NCI-H460 (cell line): Measurements from ENCODE around the gene SIK3. TPM values are rescaled to one million over a fixed set of nuclear protein-coding genes. Genes with fewer than 3 reads are reported as not detected.

ENCODE experiments used
- DNase-seq: peaks from one replicate; pipeline ENCODE4 v3.0.0-alpha.2; 2016; ENCODE audit warnings: low read depth; ENCODE audit errors: extremely low read depth
- total RNA-seq: library from RNA; depleted of rRNA; stranded (reverse); fragments of >200 nt; shearing (Covaris generic); gene quantifications from 2 replicates; pipeline ENCODE4 v1.2.3, GENCODE V29; 2014

Gene SIK3
- total RNA-seq, 1 experiment from 2014 or later = 7.0 TPM

DNA sequence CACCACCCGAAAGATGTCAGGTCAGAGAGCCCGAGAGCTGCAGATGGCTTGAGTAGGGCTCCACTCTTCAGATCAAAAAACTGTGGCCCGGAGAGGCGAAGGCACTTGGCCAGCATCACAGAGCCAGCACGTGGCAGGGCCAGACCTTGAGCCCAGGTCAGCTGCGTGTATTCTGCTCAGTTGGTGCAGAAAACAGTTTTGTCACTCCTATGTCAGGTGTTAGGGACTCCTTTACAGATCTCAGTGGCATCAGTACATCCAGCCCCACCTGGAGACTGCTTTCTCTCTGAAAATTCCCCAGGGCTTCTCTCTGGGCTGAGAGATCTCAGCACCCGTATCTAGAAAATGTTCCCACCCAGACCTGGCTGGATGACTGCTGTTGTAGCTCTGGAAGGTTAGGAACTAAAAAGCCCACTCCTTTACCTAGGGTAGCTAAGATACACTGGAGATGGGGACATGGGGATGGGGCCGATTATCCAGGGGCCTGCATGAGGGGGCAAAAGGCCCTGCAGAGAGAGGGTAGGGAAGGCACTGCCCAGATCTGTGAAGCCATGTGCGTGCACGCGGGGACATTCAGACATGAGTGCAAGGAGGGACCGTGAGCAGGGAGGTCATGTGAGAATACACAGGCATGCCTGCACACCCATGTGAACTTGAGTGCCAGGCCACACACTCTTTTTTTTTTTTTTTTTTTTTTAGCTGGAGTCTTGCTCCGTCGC lies 264.3 kb downstream of the SIK3 start:
- DNase-seq = no peak

DNA sequence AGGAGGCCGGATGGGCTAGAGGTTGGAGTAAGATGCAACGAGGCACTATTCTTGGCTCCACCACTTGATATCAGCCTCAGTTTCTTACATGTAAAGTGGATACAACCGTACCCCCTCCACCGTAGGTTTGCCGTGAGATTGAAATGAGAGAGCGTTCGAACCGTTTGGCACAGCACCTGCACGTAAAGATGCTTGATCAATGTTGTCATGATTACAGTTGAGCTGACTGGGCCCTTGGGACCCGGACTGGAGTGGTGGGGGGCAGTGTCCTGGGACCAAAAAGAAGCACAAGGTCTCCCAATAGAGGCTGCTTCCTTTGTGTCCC lies 264.8 kb downstream of the SIK3 start:
- no peak for DNase-seq

DNA sequence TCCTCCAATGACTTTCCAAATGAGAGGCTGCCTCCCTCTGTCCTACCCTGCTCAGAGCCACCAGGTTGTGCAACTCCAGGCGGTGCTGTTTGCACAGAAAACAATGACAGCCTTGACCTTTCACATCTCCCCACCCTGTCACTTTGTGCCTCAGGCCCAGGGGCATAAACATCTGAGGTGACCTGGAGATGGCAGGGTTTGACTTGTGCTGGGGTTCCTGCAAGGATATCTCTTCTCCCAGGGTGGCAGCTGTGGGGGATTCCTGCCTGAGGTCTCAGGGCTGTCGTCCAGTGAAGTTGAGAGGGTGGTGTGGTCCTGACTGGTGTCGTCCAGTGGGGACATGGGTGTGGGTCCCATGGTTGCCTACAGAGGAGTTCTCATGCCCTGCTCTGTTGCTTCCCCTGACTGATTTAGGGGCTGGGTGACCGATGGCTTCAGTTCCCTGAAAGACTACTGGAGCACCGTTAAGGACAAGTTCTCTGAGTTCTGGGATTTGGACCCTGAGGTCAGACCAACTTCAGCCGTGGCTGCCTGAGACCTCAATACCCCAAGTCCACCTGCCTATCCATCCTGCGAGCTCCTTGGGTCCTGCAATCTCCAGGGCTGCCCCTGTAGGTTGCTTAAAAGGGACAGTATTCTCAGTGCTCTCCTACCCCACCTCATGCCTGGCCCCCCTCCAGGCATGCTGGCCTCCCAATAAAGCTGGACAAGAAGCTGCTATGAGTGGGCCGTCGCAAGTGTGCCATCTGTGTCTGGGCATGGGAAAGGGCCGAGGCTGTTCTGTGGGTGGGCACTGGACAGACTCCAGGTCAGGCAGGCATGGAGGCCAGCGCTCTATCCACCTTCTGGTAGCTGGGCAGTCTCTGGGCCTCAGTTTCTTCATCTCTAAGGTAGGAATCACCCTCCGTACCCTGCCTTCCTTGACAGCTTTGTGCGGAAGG lies 265.6 kb downstream of the SIK3 start:
- no peak for DNase-seq

DNA sequence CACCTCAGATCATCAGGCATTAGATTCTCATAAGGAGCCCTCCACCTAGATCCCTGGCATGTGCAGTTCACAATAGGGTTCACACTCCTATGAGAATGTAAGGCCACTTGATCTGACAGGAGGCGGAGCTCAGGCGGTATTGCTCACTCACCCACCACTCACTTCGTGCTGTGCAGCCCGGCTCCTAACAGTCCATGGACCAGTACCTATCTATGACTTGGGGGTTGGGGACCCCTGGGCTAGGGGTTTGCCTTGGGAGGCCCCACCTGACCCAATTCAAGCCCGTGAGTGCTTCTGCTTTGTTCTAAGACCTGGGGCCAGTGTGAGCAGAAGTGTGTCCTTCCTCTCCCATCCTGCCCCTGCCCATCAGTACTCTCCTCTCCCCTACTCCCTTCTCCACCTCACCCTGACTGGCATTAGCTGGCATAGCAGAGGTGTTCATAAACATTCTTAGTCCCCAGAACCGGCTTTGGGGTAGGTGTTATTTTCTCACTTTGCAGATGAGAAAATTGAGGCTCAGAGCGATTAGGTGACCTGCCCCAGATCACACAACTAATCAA lies 266.4 kb downstream of the SIK3 start:
- DNase-seq = no peak

DNA sequence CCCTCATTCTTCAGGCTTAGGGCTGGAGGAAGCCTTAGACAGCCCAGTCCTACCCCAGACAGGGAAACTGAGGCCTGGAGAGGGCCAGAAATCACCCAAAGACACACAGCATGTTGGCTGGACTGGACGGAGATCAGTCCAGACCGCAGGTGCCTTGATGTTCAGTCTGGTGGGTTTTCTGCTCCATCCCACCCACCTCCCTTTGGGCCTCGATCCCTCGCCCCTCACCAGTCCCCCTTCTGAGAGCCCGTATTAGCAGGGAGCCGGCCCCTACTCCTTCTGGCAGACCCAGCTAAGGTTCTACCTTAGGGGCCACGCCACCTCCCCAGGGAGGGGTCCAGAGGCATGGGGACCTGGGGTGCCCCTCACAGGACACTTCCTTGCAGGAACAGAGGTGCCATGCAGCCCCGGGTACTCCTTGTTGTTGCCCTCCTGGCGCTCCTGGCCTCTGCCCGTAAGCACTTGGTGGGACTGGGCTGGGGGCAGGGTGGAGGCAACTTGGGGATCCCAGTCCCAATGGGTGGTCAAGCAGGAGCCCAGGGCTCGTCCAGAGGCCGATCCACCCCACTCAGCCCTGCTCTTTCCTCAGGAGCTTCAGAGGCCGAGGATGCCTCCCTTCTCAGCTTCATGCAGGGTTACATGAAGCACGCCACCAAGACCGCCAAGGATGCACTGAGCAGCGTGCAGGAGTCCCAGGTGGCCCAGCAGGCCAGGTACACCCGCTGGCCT lies 267.9 kb downstream of the SIK3 start:
- no peak for DNase-seq

DNA sequence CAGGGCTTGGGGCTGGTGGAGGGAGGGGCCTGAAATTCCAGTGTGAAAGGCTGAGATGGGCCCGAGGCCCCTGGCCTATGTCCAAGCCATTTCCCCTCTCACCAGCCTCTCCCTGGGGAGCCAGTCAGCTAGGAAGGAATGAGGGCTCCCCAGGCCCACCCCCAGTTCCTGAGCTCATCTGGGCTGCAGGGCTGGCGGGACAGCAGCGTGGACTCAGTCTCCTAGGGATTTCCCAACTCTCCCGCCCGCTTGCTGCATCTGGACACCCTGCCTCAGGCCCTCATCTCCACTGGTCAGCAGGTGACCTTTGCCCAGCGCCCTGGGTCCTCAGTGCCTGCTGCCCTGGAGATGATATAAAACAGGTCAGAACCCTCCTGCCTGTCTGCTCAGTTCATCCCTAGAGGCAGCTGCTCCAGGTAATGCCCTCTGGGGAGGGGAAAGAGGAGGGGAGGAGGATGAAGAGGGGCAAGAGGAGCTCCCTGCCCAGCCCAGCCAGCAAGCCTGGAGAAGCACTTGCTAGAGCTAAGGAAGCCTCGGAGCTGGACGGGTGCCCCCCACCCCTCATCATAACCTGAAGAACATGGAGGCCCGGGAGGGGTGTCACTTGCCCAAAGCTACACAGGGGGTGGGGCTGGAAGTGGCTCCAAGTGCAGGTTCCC lies 268.6 kb downstream of the SIK3 start, which contains the start of gene APOC3:
Gene APOC3, plus strand, starts transcription at position 383 of the 659 bp plus-strand sequence. CDS start 676 bp downstream, outside the sequence.
- DNase-seq = no peak

DNA sequence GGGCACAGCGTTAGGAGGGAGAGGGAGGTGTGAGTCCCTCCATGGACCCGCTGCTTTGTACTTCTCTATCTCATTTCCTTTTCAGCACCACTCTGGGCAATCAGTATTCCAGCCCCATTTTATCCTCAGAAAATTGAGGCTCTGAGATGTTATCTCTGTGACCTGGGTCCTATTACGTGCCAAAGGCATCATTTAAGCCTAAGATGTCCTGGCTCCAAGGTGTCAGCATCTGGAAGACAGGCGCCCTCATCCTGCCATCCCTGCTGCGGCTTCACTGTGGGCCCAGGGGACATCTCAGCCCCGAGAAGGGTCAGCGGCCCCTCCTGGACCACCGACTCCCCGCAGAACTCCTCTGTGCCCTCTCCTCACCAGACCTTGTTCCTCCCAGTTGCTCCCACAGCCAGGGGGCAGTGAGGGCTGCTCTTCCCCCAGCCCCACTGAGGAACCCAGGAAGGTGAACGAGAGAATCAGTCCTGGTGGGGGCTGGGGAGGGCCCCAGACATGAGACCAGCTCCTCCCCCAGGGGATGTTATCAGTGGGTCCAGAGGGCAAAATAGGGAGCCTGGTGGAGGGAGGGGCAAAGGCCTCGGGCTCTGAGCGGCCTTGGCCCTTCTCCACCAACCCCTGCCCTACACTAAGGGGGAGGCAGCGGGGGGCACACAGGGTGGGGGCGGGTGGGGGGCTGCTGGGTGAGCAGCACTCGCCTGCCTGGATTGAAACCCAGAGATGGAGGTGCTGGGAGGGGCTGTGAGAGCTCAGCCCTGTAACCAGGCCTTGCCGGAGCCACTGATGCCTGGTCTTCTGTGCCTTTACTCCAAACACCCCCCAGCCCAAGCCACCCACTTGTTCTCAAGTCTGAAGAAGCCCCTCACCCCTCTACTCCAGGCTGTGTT lies 269.4 kb downstream of the SIK3 start:
- DNase-seq = no peak

DNA sequence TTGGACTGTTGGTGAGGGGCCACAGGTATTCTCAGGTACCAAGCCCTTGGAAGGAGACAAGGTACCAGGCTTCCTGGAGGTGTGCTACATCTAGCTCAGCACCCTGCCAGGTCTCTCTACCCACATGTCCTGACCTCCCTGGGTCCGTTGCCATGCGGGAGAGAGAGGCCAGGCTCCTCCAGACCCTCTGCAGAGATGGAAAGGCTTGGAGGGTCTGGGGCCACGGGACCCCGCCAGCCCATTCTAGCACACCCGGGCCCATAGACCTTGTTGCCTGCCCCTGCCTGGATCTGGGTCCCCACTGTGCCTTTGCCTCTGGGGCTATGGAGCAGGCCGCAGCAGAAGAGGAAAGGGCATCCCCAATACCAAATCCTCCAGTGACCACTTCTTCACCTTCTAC lies 270.8 kb downstream of the SIK3 start:
- no peak for DNase-seq

DNA sequence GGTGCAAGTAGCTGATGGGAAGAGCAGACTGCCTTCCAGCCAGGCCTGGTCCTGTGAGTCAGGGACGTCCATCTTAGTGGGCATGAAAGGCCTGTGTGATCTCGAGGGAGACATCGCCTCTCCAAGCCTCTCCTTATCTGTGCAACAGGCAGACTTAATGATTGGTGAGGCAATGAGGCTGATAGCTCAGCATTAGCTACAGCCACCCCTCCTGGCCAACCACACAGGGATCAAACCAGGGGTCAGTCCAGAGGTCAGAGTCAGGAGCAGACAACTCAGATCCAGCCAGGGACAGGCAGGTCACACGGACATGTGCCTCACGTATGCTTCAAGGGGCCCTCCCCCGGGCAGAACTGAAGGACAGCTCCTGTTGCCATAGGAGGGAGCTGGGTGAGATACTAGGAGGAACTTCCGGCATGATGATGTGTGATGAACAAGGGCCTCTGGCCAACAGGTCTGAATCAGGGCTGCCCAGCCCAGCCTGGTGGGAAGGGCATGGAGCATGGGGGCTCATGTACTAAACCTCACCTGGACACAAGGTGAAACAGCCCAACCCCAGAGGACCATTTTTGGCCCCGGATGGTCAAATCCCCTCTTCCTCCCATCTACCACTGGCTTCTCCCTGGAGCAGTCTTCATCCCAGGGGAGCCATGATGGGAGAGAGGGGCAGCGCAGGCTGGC lies 271.3 kb downstream of the SIK3 start:
- no peak for DNase-seq

DNA sequence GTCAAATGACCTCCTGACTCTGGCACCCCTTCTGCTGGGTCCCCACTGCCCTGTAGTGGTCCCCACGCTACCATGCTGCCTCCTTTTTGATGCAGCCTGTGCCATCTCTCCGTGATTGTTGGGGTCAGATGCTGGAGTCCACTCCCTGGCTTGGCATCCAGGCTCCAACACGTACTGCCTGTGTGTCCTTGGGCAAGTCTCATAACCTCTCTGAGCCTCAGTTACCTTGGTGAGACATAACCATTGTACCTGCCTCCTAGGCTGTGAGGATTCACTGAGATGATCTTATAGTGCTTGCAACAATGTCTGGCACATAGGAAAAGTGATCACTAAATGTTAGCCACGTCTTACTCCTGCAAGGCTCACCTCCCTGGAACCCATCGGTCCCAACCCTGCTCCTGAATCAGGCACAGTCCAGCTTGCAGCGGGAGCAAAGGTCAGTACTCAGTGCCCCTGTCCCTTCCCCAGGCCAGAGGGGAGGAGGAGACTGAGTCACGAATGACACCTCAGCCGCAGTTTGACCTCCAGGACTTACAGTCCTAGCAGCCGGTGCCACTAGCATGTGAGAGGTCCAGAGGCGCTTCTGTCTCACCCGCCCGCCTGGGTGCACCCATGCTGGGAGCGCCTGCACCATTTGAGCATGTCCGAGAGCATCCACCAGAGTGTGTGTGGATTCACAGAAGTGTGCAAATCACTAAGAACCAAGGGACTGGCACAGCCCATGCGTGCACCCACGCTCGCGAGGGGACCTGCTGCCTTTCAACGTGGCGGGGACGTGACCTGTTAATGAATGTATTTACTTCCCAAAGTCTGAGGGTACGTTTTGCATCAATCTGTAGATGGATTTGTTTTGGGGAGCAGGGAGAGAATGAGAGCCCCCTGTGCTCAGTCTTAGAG lies 272.1 kb downstream of the SIK3 start:
- DNase-seq = no peak

DNA sequence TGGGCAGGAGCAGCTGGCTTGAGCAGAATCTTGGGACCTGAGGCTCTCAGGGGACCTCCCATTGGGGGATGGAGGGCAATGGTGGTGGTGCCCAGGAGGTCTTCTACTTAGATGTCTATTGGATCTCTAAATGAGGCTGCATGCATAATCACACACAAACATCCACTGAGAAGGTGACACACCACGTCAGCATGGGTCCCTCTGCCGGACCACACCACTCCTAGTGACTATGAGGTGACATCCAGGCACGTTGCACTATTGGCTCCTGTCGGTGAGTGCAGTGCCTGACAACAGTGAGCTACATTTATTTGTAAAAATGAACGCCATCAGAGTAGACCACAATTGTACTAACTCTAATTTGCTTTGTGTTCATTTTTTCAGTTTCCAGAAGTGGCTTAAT lies 272.8 kb downstream of the SIK3 start:
- no peak for DNase-seq

DNA sequence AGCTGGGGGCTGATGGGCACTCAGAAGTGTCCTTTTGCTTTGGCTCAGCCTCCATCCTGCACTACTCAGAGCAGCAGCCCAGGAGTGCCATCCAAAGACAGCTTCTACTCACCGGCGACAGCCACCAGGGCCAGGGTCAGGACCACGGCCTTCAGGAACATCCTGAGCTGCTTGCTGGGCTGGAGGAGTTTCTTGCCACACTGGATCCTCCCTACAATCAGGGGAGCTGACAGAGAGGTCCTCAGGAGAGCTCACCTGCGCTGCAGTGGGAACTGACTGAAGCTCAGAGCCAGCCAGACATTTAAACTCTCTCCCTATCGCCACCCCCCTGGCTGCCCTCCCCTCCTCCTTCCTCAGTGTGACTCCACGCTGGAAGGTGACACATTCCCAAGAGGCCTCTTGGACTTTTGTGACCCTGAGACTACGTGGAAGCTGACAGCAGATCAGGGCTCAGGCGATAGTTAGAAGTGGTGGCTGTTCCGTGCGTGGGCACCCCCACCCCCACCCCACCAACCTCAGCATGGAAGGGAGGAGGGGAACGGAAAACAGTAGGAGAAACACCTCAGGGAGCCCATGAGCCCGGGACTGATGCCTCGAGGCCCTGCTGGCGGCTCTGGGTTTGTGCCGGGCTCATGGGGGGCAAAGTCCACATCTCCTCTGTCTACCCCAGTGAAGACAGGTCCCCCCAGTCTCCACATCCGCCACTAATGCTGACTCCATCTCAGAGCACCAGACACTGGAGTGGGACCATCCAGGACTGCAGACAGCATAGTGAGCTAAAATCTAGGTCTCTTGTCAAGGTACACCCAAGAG lies 275.0 kb downstream of the SIK3 start, which contains the start of gene APOA4:
Gene APOA4, minus strand, starts transcription at position 274 of the 813 bp plus-strand sequence. Its CDS starts 113 bp downstream, at position 161.
- no peak for DNase-seq

DNA sequence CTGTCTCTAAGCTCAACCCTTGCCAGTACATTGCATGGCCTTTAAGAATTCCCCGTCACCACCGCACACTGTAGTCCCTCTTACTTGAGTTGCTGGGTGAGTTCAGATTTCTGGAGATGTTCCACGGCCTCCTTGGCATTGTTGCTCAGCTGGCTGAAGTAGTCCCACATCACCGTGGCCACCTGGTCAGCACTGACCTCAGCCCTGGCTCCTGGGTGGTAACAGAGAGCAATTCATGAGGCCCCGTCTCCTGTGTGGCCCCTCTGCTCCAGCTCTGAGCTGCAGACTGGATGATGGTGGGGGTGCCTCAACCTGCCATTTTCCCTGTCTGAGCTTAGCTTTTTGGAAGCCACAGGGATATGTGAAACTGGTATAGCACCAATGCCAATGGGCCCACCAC lies 275.7 kb downstream of the SIK3 start:
- no peak for DNase-seq

DNA sequence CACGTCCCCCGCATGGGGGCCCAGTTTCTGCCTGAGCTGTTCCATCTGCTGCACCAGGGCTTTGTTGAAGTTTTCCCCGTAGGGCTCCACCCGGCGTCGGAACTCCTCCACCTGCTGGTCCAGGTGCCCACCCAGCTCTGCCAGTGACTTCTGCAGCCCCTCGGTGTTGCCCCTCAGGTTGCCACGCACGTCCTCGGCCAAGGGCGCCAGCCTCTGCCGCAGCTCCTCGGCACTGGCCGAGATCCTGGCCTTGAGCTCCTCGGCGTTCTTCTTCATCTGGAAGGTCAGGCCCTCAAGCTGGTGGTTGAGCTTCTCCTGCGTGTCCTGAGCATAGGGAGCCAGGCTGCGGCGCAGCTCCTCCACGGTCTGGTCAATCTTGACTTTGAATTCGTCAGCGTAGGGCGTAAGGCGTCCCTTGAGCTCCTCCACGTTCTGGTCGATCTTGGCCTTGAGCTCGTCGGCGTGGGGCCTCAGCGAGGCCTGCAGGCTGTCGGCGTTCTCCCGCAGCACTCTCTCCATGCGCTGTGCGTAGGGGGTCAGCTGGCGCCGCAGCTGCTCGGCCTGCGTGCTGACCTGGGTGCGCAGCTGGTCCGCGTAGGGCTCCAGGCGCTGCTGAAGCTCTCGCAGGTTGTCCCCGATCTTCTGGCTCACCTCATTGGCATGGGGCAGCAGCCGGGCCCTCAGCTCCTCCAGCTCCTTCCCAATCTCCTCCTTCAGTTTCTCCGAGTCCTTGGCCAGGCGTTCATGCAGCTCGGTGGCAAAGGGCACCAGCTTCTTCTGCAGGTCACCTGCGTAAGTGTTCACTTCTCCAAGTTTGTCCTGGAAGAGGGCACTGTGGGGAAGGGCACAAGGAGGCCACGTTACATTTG lies 276.9 kb downstream of the SIK3 start:
- DNase-seq = no peak

DNA sequence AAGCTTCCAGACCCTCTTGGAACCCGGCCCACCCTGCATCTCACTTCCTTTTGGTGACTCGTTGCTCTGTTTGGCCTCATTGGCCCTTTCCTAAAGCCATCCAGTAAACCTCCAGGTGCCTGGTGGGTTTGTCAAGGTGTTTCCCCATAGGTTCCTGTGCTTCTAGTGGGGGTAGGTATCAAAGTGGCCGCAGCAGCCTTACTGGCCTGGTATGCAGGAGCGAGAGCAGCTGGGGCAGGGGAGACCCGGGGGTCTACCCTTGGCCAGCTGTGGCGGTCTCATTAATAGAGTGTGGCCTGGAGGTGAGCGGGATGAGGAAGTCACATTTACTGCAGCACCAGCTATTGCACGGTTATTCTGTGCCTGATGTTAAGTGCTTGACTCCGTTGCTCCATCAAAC lies 279.2 kb downstream of the SIK3 start:
- DNase-seq = no peak

DNA sequence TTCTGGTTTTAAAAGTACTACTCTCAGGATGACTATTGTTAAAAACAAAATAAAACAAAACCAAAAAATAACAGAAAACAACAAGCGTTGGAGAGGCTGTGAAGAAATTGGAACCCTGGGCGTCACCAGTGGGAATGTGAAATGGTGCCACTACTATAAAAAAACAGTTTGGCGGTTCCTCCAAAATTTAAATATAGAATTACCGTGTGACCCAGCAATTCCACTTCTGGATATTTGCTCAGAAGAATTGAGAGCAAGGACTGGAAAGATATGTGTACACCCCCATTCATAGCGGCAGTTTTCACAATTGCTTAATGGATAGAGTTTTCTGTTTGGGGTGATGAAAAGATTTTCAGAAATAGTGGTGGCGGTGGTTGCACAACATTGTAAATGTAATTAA lies 283.7 kb downstream of the SIK3 start:
- DNase-seq = no peak
